Glutamatergic neuron (in vitro differentiated cells): Measurements from ENCODE around the gene RNF175. TPM values are rescaled to one million over a fixed set of nuclear protein-coding genes. Genes with fewer than 3 reads are reported as not detected.

Experiments used
- DNase-seq: peaks from one replicate; pipeline ENCODE4 v3.0.0; 2022
- H3K27ac Mint-ChIP-seq: one replicate; pipeline ENCODE4 v1.8.0; 2020; ENCODE audit warnings: mild to moderate bottlenecking, mixed read lengths, inconsistent platforms; ENCODE audit not compliant: unreplicated experiment
- H3K27me3 Mint-ChIP-seq: one replicate; pipeline ENCODE4 v1.8.0; 2020; ENCODE audit warnings: mild to moderate bottlenecking, moderate library complexity, mixed read lengths, inconsistent platforms; ENCODE audit not compliant: unreplicated experiment
- H3K36me3 Mint-ChIP-seq: one replicate; pipeline ENCODE4 v1.8.0; 2020; ENCODE audit warnings: mild to moderate bottlenecking, mixed read lengths, inconsistent platforms; ENCODE audit not compliant: unreplicated experiment
- H3K4me1 Mint-ChIP-seq: one replicate; pipeline ENCODE4 v1.8.0; 2020; ENCODE audit warnings: mild to moderate bottlenecking, low read depth, mixed read lengths, inconsistent platforms; ENCODE audit not compliant: unreplicated experiment
- H3K4me3 Mint-ChIP-seq: one replicate; pipeline ENCODE4 v1.8.0; 2020; ENCODE audit warnings: mild to moderate bottlenecking, mixed read lengths, inconsistent platforms; ENCODE audit not compliant: unreplicated experiment
- H3K9me3 Mint-ChIP-seq: one replicate; pipeline ENCODE4 v1.8.0; 2020; ENCODE audit warnings: mild to moderate bottlenecking, moderate library complexity, mixed read lengths, inconsistent platforms; ENCODE audit not compliant: unreplicated experiment
- total RNA-seq: library from RNA; stranded (reverse); fragmentation: NEBNext Ultra II Directional; extraction: Animal tissue kit (Norgen Biotek cat#: 25700); gene quantifications from one replicate; pipeline ENCODE4 v1.2.1, GENCODE V29; 2021; ENCODE audit not compliant: unreplicated experiment
- TF ChIP-seq, protein P1 (sequence below): fragments of 200-600 bp; sonication (generic); IDR thresholded peaks from one replicate; pipeline ENCODE4 v1.5.0; 2021; ENCODE audit not compliant: partially characterized antibody, unreplicated experiment

Gene RNF175
- total RNA-seq, 1 donor from 2014 or later, result 2.1 TPM

- no peaks in the 10 kb centered on the region for H3K36me3 Mint-ChIP-seq
- H3K9me3 Mint-ChIP-seq, result no peaks in the 10 kb centered on the region
- no peak overlapping the region for H3K4me3 Mint-ChIP-seq
- no peaks in the 10 kb centered on the region for H3K4me1 Mint-ChIP-seq
- TF ChIP-seq, protein P1, sequence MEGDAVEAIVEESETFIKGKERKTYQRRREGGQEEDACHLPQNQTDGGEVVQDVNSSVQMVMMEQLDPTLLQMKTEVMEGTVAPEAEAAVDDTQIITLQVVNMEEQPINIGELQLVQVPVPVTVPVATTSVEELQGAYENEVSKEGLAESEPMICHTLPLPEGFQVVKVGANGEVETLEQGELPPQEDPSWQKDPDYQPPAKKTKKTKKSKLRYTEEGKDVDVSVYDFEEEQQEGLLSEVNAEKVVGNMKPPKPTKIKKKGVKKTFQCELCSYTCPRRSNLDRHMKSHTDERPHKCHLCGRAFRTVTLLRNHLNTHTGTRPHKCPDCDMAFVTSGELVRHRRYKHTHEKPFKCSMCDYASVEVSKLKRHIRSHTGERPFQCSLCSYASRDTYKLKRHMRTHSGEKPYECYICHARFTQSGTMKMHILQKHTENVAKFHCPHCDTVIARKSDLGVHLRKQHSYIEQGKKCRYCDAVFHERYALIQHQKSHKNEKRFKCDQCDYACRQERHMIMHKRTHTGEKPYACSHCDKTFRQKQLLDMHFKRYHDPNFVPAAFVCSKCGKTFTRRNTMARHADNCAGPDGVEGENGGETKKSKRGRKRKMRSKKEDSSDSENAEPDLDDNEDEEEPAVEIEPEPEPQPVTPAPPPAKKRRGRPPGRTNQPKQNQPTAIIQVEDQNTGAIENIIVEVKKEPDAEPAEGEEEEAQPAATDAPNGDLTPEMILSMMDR, result no peak
- no peak for DNase-seq
- no peaks in the 10 kb centered on the region for H3K27me3 Mint-ChIP-seq
- H3K27ac Mint-ChIP-seq, result no peak overlapping the region
Measured at GRCh38 chr4:153773236-153773690, 13.4 kb upstream of the RNF175 start.

- H3K27ac Mint-ChIP-seq, result no peak overlapping the region
Measured at GRCh38 chr4:153771046-153771445, 11.2 kb upstream of the RNF175 start.

DNA sequence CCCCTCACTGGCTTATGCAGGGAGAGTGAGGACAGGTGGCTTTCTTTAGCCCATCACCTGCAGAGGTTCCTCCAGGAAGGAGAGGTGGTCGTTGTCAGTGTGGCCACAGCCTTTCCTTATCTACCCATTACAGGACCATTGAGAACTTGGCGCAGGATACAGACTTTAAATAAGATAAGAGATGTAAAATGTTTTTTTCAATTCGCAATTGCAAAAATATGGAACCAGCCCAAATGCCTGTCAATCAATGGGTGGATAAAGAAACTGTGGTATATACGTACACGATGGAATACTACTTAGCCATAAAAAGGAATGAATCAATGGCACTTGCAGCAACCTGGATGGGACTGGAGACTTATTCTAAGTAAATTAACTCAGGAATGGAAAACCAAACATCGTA, 6.9 kb upstream of the RNF175 start:
- no peaks in the 10 kb centered on the region for H3K27me3 Mint-ChIP-seq
- H3K27ac Mint-ChIP-seq, result no peak overlapping the region
- H3K36me3 Mint-ChIP-seq, result no peaks in the 10 kb centered on the region
- no peaks in the 10 kb centered on the region for H3K4me1 Mint-ChIP-seq
- no peak for DNase-seq
- H3K4me3 Mint-ChIP-seq, result no peak overlapping the region
- TF ChIP-seq, protein P1, result no peak
- no peaks in the 10 kb centered on the region for H3K9me3 Mint-ChIP-seq

More at GRCh38 chr4:153771046-153771445, 11.2 kb upstream of the RNF175 start:
- Mint-ChIP-seq H3K36me3 (no peaks in the 10 kb centered on the region), H3K27me3 (no peaks in the 10 kb centered on the region), H3K9me3 (no peaks in the 10 kb centered on the region), H3K4me3 (no peak overlapping the region), H3K4me1 (no peaks in the 10 kb centered on the region)
- TF ChIP-seq, protein P1, result no peak
- DNase-seq, result no peak

- Mint-ChIP-seq H3K4me1 (no peaks in the 10 kb centered on the region), H3K4me3 (no peak overlapping the region), H3K27me3 (no peaks in the 10 kb centered on the region), H3K36me3 (no peaks in the 10 kb centered on the region), H3K9me3 (no peaks in the 10 kb centered on the region), H3K27ac (no peak overlapping the region)
- DNase-seq, result no peak
- TF ChIP-seq, protein P1, result no peak
Measured at GRCh38 chr4:153765894-153766293, 6.1 kb upstream of the RNF175 start.

- H3K36me3 Mint-ChIP-seq, result no peaks in the 10 kb centered on the region
- TF ChIP-seq, protein P1, result no peak
- H3K27me3 Mint-ChIP-seq, result no peaks in the 10 kb centered on the region
- no peak overlapping the region for H3K27ac Mint-ChIP-seq
- no peaks in the 10 kb centered on the region for H3K4me1 Mint-ChIP-seq
- H3K9me3 Mint-ChIP-seq, result no peaks in the 10 kb centered on the region
- DNase-seq, result no peak
- H3K4me3 Mint-ChIP-seq, result no peak overlapping the region
Measured at GRCh38 chr4:153764601-153765368, 5.0 kb upstream of the RNF175 start.
